GM19238 (cell line): ENCODE data around the gene HCK.
"Not testable (repeated sequence)": the region's sequence is repeated elsewhere in the genome, so short reads cannot be mapped to it uniquely, and the experiment has no call there.

Experiments
- DNase-seq: peaks from one replicate; pipeline ENCODE4 v3.0.0; 2011; ENCODE audit warnings: low spot score; ENCODE audit not compliant: insufficient read length

Gene HCK

GRCh38 chr20:32028647-32029372 is 23.2 kb upstream of the HCK start:
- DNase-seq, result no peak

GRCh38 chr20:32029561-32029960 is 22.5 kb upstream of the HCK start:
- DNase-seq, result no peak

GRCh38 chr20:32031007-32031958 is 20.8 kb upstream of the HCK start:
- DNase-seq, result no peak

- DNase-seq, result no peak
Observed at GRCh38 chr20:32033316-32033715, 18.7 kb upstream of the HCK start.

- not testable (repeated sequence) for DNase-seq
Observed at GRCh38 chr20:32033721-32034120, 18.3 kb upstream of the HCK start.

- DNase-seq, result no peak
Observed at GRCh38 chr20:32034581-32035425, 17.2 kb upstream of the HCK start.

GRCh38 chr20:32035426-32035779 is 16.6 kb upstream of the HCK start:
- DNase-seq, result no peak

GRCh38 chr20:32036252-32036651 is 15.8 kb upstream of the HCK start:
- DNase-seq, result no peak

GRCh38 chr20:32036716-32037485 is 15.1 kb upstream of the HCK start:
- DNase-seq, result no peak

GRCh38 chr20:32037929-32038328 is 14.1 kb upstream of the HCK start:
- no peak for DNase-seq

GRCh38 chr20:32040142-32040953 is 11.7 kb upstream of the HCK start:
- no peak for DNase-seq

GRCh38 chr20:32045999-32046398 is 6.0 kb upstream of the HCK start:
- no peak for DNase-seq

- no peak for DNase-seq
Observed at GRCh38 chr20:32050324-32050841, 1.7 kb upstream of the HCK start.

- no peak for DNase-seq
Observed at GRCh38 chr20:32050851-32051556, 1.0 kb upstream of the HCK start.

GRCh38 chr20:32051720-32052089 is 337 bp upstream of the HCK start:
- DNase-seq, result no peak

- no peak for DNase-seq
Observed at GRCh38 chr20:32052778-32053362, 828 bp downstream of the HCK start.

GRCh38 chr20:32053648-32054047 is 1.6 kb downstream of the HCK start:
- DNase-seq, result no peak

- DNase-seq, result no peak
Observed at GRCh38 chr20:32056708-32057483, 4.9 kb downstream of the HCK start.
